GM18508 (cell line): ENCODE measurements around the gene TCERG1L.
"Not testable (repeated sequence)": the region's sequence is repeated elsewhere in the genome, so short reads cannot be mapped to it uniquely, and the experiment has no call there.

Experiments
- ATAC-seq: cut with Tn5 transposase; IDR thresholded peaks from one replicate; pipeline ENCODE4 v1.9.1; 2021; ENCODE audit warnings: moderate number of reproducible peaks; ENCODE audit not compliant: insufficient read depth, unreplicated experiment

Gene TCERG1L

DNA sequence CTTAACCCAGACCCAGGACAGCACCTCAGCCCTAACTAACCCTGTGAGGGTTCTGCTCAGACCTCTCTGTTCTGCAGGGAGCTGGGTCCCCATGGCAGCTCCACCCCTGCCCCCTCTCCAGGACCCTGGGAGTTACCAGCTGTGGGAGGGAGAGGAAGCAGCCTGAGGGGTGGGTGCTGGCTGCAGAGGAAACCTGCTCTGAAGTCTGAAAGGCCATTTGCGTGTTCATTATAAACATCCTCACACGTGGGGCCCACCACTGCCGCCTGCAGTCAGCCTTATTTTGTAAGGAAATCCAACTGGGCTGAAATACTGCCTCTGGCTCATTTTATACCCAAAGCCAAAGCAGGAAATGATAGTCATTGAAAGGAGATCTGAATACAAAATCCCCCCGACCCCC, 195.7 kb downstream of the TCERG1L start:
- ATAC-seq: no peak

GRCh38 chr10:131115321-131115720, 196.2 kb downstream of the TCERG1L start:
- ATAC-seq: no peak

- ATAC-seq: no peak
Measured at GRCh38 chr10:131114846-131115245, 196.7 kb downstream of the TCERG1L start.

GRCh38 chr10:131113709-131114291, 197.7 kb downstream of the TCERG1L start:
- no peak for ATAC-seq

DNA sequence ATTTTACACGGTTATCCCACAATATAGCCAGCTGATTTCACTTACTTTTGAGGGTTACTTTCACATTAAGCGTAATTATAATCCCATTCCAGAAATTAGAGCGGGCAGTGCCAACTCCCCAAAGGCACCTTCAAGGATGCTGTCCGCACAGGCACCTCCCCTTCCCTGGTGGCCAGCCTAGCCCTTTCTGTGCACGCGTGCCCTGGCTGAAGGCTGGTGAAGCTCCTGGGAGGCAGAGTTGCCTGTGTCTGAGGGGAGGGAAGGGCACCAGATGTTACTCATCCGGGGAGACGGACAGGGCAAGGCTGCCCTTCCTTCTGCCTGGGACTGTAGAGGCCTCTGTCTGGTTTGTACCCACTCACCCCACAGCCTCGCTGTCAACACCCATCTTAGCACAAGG, 198.4 kb downstream of the TCERG1L start:
- no peak for ATAC-seq

DNA sequence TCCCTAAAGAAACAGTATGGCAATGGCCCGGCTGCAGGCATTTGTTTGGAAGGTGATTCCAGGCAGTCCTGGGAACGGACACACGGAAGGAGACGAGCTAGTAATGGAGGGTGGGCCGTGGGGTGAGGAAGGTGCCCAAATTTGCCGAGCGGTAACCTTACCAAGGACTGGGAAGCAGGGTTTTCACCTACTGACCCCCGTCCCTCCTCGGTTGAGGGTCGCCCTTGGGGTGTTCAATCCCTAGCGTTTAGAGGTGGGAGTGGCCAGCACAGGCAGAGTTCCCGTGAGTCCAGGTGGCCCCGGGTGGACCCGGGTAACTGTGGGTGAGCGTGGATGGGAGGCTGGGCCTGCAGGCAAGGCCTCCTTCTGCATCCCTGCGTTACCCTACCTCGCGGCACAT, 198.8 kb downstream of the TCERG1L start:
- no peak for ATAC-seq

GRCh38 chr10:131111471-131112080, 199.9 kb downstream of the TCERG1L start:
- no peak for ATAC-seq

DNA sequence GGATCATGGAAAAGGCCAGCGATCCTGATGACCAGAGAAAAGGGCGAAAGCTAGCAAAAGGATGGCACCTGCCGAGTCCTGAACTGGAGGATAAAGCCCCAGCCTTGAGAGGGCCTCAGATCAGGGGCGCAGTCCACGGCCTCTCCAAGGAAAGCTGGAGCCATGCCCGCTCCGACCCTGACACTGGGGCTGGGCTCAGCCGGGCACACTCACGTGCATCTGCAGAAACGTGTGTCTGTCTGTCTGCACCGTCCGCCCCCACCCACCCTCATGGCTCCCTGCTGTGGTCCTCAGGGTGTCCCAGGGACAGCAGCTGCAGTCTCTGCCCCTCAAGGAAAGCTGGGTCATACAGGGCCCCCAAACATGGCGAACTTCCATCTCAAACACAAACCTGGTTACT, 200.5 kb downstream of the TCERG1L start:
- ATAC-seq: no peak

DNA sequence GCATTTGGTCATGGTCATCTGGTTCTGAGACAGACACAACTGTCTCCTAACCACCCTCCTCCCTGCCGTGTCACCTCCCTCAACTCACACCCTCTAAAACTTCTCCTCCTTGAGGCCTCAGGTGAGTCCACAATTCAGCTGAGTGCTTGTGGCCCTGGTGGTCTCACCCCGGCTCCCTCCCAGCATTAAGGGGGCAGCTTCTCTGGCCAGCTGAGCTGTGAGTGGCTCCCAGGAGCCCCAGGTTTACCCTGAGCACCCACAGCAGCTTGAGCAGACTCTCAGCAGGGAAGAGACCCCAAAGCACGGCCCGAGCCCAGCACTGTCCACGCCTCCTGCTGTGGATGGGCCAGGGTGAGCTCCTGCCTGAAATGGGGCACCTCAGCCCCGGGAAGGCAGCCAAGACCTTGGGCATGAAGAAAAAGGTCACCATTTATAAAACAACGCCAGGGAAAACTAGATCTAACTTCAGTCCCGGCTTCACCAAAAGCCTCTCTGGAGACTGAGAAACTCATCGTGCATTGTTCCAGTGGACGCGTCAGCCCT, 201.2 kb downstream of the TCERG1L start:
- ATAC-seq: no peak

DNA sequence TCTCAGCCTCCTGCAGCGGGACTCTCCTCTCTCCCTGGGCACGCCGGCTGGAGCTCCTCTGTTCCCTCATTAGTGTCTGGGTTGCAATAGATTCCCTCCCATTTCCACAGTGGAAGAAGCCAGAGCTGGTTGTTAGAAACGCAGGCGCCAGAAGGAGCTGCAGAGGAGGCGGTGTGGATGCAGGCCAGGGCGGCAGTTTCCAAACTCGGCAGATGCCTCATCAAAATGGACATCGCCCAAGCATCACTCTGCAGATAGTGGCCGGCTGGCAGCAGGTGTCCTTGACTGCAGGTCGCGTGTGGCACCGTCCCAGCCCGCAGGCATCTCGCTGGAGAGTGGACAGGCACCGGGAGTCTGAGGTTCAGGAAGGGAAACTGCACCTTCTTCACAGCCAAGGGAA, 201.8 kb downstream of the TCERG1L start:
- no peak for ATAC-seq

DNA sequence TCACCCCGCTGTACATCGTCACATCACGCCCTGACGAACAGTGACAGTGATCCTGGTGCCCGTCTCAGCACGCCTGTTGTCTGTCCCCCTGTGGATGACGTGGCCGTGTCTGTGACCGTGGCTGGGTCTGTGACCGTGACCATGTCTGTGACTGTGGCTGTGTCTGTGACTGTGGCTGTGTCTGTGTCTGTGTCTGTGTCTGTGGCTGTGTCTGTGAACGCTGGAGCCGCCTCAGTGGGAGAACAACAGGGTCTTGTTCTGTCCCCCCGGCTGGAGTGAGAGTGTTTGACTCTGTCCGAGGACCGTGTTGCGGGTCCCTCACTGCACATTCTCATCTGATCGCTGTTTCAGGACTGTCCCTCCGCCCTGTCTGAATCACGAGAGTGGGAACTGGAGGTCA, 202.2 kb downstream of the TCERG1L start:
- no peak for ATAC-seq

DNA sequence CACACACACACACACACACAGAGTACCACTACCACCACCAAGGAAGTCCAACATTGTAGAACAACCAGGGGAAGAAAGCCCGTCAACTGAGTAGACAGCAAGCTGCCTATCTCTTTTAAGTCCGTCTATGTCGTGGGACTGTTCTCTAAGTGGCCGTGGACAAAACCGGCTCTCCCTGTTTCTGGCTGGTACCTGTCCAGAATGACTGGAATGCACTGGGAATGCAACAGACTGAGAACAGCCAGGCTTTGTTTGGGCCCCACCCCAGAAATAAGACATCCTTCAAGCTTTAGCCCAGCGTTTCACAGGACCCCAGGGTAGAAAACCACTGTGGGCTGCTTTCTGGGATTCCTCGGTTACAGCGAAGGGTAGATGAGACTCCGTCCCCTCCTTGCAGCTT, 203.6 kb downstream of the TCERG1L start:
- no peak for ATAC-seq

GRCh38 chr10:131102676-131103075, 208.8 kb downstream of the TCERG1L start:
- ATAC-seq: no peak

DNA sequence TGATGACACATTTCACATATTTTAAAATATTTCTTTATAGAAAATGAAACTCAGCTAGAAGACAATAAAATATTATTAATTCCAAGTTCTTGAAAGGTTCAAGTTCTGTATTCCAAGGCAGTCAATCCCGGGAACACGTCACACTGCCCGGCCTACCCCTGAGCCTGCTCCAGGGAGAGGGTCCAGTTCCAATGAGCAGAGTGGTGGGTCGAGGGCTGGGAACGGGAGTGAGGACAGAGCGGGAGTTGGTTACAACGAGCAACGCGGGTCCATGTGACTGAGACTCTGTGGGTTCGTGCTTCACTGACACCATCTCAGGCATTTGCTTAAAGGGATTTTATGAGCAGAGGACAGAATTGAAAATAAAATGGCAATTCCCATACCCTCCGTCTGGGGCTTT, 209.4 kb downstream of the TCERG1L start:
- no peak for ATAC-seq

- ATAC-seq: not testable (repeated sequence)
Measured at GRCh38 chr10:131100418-131101410, 210.8 kb downstream of the TCERG1L start.

DNA sequence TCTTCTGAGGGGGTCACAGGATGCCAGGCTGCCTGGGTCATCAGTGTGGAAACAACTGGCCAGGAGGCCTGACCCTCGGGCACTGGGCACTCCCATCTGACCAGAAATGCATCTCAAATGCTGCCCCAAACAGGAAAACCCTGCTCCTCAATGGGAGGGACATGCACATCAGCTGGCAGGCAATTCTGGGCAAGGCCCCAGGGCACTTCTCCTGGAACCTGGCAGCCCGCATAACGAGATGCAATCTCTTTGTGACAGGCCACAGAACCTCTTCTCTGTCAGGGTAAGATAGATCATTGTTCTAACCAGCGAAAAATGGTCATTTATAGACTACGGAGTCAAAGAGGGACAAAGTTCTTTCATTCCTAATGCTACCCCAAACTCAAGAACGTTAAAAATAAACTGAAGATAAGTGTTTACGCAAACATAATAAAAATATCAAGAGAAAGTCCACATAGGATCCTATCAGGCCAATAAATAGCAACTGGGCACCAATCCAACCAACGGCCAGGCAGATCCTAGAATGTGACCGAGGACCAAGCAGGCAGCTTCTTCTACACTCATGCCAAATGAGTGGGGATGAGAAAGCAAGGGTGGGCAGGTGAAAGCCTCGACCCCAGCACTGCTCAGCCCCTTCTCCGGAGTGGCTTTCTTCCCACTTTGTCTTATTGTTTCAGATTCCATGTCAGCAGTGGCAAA, 212.3 kb downstream of the TCERG1L start:
- no peak for ATAC-seq

DNA sequence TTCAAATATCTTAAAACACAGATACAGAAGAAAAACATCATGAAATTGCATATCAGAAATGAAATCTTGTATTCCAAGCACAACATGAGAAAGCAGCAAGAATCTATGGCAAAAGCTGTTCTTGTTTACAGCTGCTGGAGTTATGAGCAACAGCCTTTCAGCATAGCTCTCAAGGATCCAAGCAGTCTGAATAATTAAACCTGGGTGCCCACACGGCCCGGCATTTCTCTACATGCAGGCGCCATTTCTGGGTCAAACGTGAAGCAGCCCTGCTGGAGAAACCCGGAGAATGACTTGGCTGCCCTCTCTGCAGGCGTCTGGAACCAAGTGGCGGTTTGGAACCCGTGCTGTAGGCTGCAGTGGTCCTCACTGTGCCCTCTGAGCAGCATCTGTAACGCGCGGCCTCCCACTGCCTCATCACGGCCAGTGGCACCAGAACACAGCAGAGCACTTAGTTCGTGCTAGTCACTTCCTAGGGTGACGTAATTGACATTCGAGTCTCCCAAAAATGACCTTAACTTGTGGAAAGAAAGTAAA, 213.0 kb downstream of the TCERG1L start:
- no peak for ATAC-seq

DNA sequence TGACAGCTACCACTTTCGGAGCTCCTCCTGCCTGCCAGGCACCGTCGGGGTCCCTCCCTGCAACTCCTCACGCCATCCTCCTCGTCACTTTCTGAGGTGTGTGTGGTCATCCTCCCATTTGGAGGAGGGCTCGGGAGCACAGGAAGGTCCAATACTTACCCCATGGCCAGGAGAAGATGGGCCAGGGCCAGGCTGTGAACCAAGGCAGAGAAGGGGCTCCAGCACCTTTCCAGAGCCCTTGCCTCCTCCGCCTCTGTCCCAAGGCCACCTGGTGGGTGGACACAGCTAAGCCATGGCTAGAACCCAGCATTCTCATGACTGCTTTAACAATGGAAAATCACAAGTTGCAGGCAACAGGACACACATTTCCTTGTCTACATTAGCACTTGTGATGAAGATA, 215.5 kb downstream of the TCERG1L start:
- no peak for ATAC-seq

GRCh38 chr10:131095313-131095580, 216.3 kb downstream of the TCERG1L start:
- ATAC-seq: no peak

- no peak for ATAC-seq
Measured at GRCh38 chr10:131094527-131095312, 216.8 kb downstream of the TCERG1L start.
